ENCODE measurements around the gene ZNF407.
A peak's percentile ranks its signal among the peaks of the same experiment; 100 is the strongest.

The ZNF407 gene

GRCh38 chr18:74551936-74552555, 45.6 kb upstream of the ZNF407 start:
- Histone ChIP-seq H3K9me3 (ENCODE audit: severe bottlenecking) (peaks cover 5% of the 10 kb centered on the region), H3K4me1 (ENCODE audit: insufficient read depth, poor library complexity, severe bottlenecking) (no peaks in the 10 kb centered on the region), H3K27me3 (ENCODE audit: insufficient read depth, poor library complexity, severe bottlenecking) (peaks cover 3% of the 10 kb centered on the region), H3K4me3 (ENCODE audit: severe bottlenecking) (no peak overlapping the region), H3K36me3 (ENCODE audit: low read depth) (no peaks in the 10 kb centered on the region), H3K27ac (ENCODE audit: poor library complexity, severe bottlenecking) (no peak overlapping the region)
- peak; percentile 88 for TF ChIP-seq CTCF (IDR thresholded peaks at IDR 0.05; ENCODE audit: poor library complexity, severe bottlenecking)
- peak; percentile 99 for ATAC-seq (ENCODE audit: low read depth)
- no peak for DNase-seq (ENCODE audit: low spot score)

- peaks cover 3% of the 10 kb centered on the region for H3K27me3 ChIP-seq (ENCODE audit: insufficient read depth, poor library complexity, severe bottlenecking)
- H3K4me1 ChIP-seq (ENCODE audit: insufficient read depth, poor library complexity, severe bottlenecking) = no peaks in the 10 kb centered on the region
- TF ChIP-seq CTCF (IDR thresholded peaks at IDR 0.05; ENCODE audit: poor library complexity, severe bottlenecking) = no peak
- no peaks in the 10 kb centered on the region for H3K9me3 ChIP-seq (ENCODE audit: severe bottlenecking)
- no peak overlapping the region for H3K27ac ChIP-seq (ENCODE audit: poor library complexity, severe bottlenecking)
- DNase-seq (ENCODE audit: low spot score) (no peak), ATAC-seq (ENCODE audit: low read depth) (no peak)
- H3K4me3 ChIP-seq (ENCODE audit: severe bottlenecking) = no peak overlapping the region
- H3K36me3 ChIP-seq (ENCODE audit: low read depth) = no peaks in the 10 kb centered on the region
These were observed 41.5 kb upstream of the ZNF407 start for GRCh38 chr18:74556126-74556525.

- H3K4me3 ChIP-seq (ENCODE audit: severe bottlenecking) = no peak overlapping the region
- DNase-seq (ENCODE audit: low spot score) (no peak), ATAC-seq (ENCODE audit: low read depth) (no peak)
- H3K9me3 ChIP-seq (ENCODE audit: severe bottlenecking) = no peaks in the 10 kb centered on the region
- peaks cover 1% of the 10 kb centered on the region for H3K27me3 ChIP-seq (ENCODE audit: insufficient read depth, poor library complexity, severe bottlenecking)
- H3K27ac ChIP-seq (ENCODE audit: poor library complexity, severe bottlenecking) = no peak overlapping the region
- H3K4me1 ChIP-seq (ENCODE audit: insufficient read depth, poor library complexity, severe bottlenecking) = no peaks in the 10 kb centered on the region
- no peak for TF ChIP-seq CTCF (IDR thresholded peaks at IDR 0.05; ENCODE audit: poor library complexity, severe bottlenecking)
- no peaks in the 10 kb centered on the region for H3K36me3 ChIP-seq (ENCODE audit: low read depth)
These were observed 39.6 kb upstream of the ZNF407 start for GRCh38 chr18:74558096-74558495.

GRCh38 chr18:74562131-74562730, 35.4 kb upstream of the ZNF407 start:
- no peak for DNase-seq (ENCODE audit: low spot score)
- no peaks in the 10 kb centered on the region for H3K4me1 ChIP-seq (ENCODE audit: insufficient read depth, poor library complexity, severe bottlenecking)
- no peak for ATAC-seq (ENCODE audit: low read depth)
- no peaks in the 10 kb centered on the region for H3K9me3 ChIP-seq (ENCODE audit: severe bottlenecking)
- no peak for TF ChIP-seq CTCF (IDR thresholded peaks at IDR 0.05; ENCODE audit: poor library complexity, severe bottlenecking)
- H3K36me3 ChIP-seq (ENCODE audit: low read depth) = no peaks in the 10 kb centered on the region
- H3K27ac ChIP-seq (ENCODE audit: poor library complexity, severe bottlenecking) = no peak overlapping the region
- H3K4me3 ChIP-seq (ENCODE audit: severe bottlenecking) = no peak overlapping the region
- no peaks in the 10 kb centered on the region for H3K27me3 ChIP-seq (ENCODE audit: insufficient read depth, poor library complexity, severe bottlenecking)

GRCh38 chr18:74562775-74563174, 34.9 kb upstream of the ZNF407 start:
- Histone ChIP-seq H3K4me3 (ENCODE audit: severe bottlenecking) (no peak overlapping the region), H3K27ac (ENCODE audit: poor library complexity, severe bottlenecking) (no peak overlapping the region), H3K36me3 (ENCODE audit: low read depth) (no peaks in the 10 kb centered on the region), H3K9me3 (ENCODE audit: severe bottlenecking) (no peaks in the 10 kb centered on the region), H3K27me3 (ENCODE audit: insufficient read depth, poor library complexity, severe bottlenecking) (no peaks in the 10 kb centered on the region), H3K4me1 (ENCODE audit: insufficient read depth, poor library complexity, severe bottlenecking) (no peaks in the 10 kb centered on the region)
- DNase-seq (ENCODE audit: low spot score) = no peak
- TF ChIP-seq CTCF (IDR thresholded peaks at IDR 0.05; ENCODE audit: poor library complexity, severe bottlenecking) = no peak
- ATAC-seq (ENCODE audit: low read depth) = no peak; the same call in 2 of the 3 replicates

All from RWPE2 (cell line).